ENCODE data around the gene PSD2.

PSD2 gene

GRCh38 chr5:139847790-139848507, 52.3 kb downstream of the PSD2 start:
- TF ChIP-seq FOXP2 (optimal IDR thresholded peaks at IDR 0.05; ENCODE audit: borderline replicate concordance, extremely low read depth, extremely low read length, insufficient read depth) (no peak), POLR2AphosphoS5 (IDR thresholded peaks at IDR 0.05; ENCODE audit: low read depth, low read length) (no peak), TAF1 (IDR thresholded peaks at IDR 0.05; ENCODE audit: borderline replicate concordance, insufficient read depth, low read length) (no peak), REST (IDR thresholded peaks at IDR 0.05; ENCODE audit: insufficient read depth in 1 of 2, low read depth in 2 of 2, low read length in 2 of 2) (no peak), SIN3A (IDR thresholded peaks at IDR 0.05; ENCODE audit: borderline replicate concordance, insufficient read depth, low read length) (no peak)

- TF ChIP-seq REST (IDR thresholded peaks at IDR 0.05; ENCODE audit: insufficient read depth in 1 of 2, low read depth in 2 of 2, low read length in 2 of 2) = no peak
- TF ChIP-seq POLR2AphosphoS5 (IDR thresholded peaks at IDR 0.05; ENCODE audit: low read depth, low read length) = no peak
- no peak for TF ChIP-seq TAF1 (IDR thresholded peaks at IDR 0.05; ENCODE audit: borderline replicate concordance, insufficient read depth, low read length)
- no peak for TF ChIP-seq SIN3A (IDR thresholded peaks at IDR 0.05; ENCODE audit: borderline replicate concordance, insufficient read depth, low read length)
- TF ChIP-seq FOXP2 (optimal IDR thresholded peaks at IDR 0.05; ENCODE audit: borderline replicate concordance, extremely low read depth, extremely low read length, insufficient read depth) = no peak
Measured at GRCh38 chr5:139848508-139849100, 53.0 kb downstream of the PSD2 start.

- no peak for TF ChIP-seq SIN3A (IDR thresholded peaks at IDR 0.05; ENCODE audit: borderline replicate concordance, insufficient read depth, low read length)
- TF ChIP-seq POLR2AphosphoS5 (IDR thresholded peaks at IDR 0.05; ENCODE audit: low read depth, low read length) = no peak
Measured at GRCh38 chr5:139849501-139849900, 53.9 kb downstream of the PSD2 start.

GRCh38 chr5:139849942-139850341, 54.3 kb downstream of the PSD2 start:
- TF ChIP-seq TAF1 (IDR thresholded peaks at IDR 0.05; ENCODE audit: borderline replicate concordance, insufficient read depth, low read length) (no peak), SIN3A (IDR thresholded peaks at IDR 0.05; ENCODE audit: borderline replicate concordance, insufficient read depth, low read length) (no peak), REST (IDR thresholded peaks at IDR 0.05; ENCODE audit: insufficient read depth in 1 of 2, low read depth in 2 of 2, low read length in 2 of 2) (no peak), FOXP2 (optimal IDR thresholded peaks at IDR 0.05; ENCODE audit: borderline replicate concordance, extremely low read depth, extremely low read length, insufficient read depth) (no peak), POLR2AphosphoS5 (IDR thresholded peaks at IDR 0.05; ENCODE audit: low read depth, low read length) (no peak)

- TF ChIP-seq REST (IDR thresholded peaks at IDR 0.05; ENCODE audit: insufficient read depth in 1 of 2, low read depth in 2 of 2, low read length in 2 of 2) = no peak
- TF ChIP-seq POLR2AphosphoS5 (IDR thresholded peaks at IDR 0.05; ENCODE audit: low read depth, low read length) = no peak
- TF ChIP-seq FOXP2 (optimal IDR thresholded peaks at IDR 0.05; ENCODE audit: borderline replicate concordance, extremely low read depth, extremely low read length, insufficient read depth) = no peak
- TF ChIP-seq TAF1 (IDR thresholded peaks at IDR 0.05; ENCODE audit: borderline replicate concordance, insufficient read depth, low read length) = no peak
- no peak for TF ChIP-seq SIN3A (IDR thresholded peaks at IDR 0.05; ENCODE audit: borderline replicate concordance, insufficient read depth, low read length)
Measured at GRCh38 chr5:139850423-139851016, 54.9 kb downstream of the PSD2 start.
